SJCRH30 (cell line): Measurements from ENCODE around the gene SGSH. TPM values are rescaled to one million over a fixed set of nuclear protein-coding genes. Genes with fewer than 3 reads are reported as not detected.
"Not testable (repeated sequence)": the region's sequence is repeated elsewhere in the genome, so short reads cannot be mapped to it uniquely, and the experiment has no call there.

ENCODE experiments used
- DNase-seq, 2 experiments: peaks; one replicate each; pipeline ENCODE4 v3.0.0-alpha.2; 2015 to 2020
- H3K27ac ChIP-seq: fragments of 250-450 bp; sonication (Bioruptor Pico); 2 replicates; pipeline ENCODE4 v1.5.1; 2020; ENCODE audit warnings: mild to moderate bottlenecking, moderate library complexity
- H3K27me3 ChIP-seq: fragments of 250-450 bp; sonication (Bioruptor Pico); 2 replicates; pipeline ENCODE4 v1.5.1; 2020; ENCODE audit warnings: mild to moderate bottlenecking, moderate library complexity
- H3K36me3 ChIP-seq: fragments of 250-450 bp; sonication (Bioruptor Pico); 2 replicates; pipeline ENCODE4 v1.5.1; 2020; ENCODE audit warnings: mild to moderate bottlenecking, moderate library complexity
- H3K4me1 ChIP-seq: fragments of 250-450 bp; sonication (Bioruptor Pico); 2 replicates; pipeline ENCODE4 v1.5.1; 2020; ENCODE audit warnings: mild to moderate bottlenecking, moderate library complexity
- H3K4me3 ChIP-seq: fragments of 250-450 bp; sonication (Bioruptor Pico); 2 replicates; pipeline ENCODE4 v1.5.1; 2020; ENCODE audit warnings: mild to moderate bottlenecking, moderate library complexity
- H3K9me3 ChIP-seq: fragments of 250-450 bp; sonication (Bioruptor Pico); replicated peaks from 2 replicates; pipeline ENCODE4 v1.5.1; 2020; ENCODE audit warnings: mild to moderate bottlenecking, moderate library complexity
- total RNA-seq: library from RNA; depleted of rRNA; stranded (reverse); fragments of >200 nt; shearing (Covaris generic); gene quantifications from 2 replicates; pipeline ENCODE4 v1.2.3, GENCODE V29; 2014

Gene SGSH
- total RNA-seq, 1 experiment from 2014 or later, result 19.3 TPM

DNA sequence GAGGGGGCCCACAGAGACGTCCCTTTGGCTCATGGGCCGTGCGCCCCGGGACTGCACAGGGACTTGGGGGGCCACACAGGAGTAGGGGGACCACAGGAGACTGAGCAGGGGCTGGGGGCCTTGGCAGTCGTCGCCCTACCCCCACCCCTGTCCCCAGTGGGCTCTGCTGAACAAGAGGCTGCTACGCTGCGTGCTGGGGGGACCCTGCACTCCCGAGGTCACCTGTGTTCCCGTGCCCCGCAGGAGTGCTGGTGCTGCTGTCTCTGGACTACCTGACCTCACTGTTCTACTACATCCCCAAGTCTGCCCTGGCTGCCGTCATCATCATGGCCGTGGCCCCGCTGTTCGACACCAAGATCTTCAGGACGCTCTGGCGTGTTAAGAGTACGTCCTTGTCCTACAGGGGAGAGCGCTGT lies 26.1 kb upstream of the SGSH start:
- Histone ChIP-seq H3K9me3 (no peaks in the 10 kb centered on the region), H3K27me3 (no peaks in the 10 kb centered on the region), H3K36me3 (no peaks in the 10 kb centered on the region), H3K4me3 (no peak overlapping the region), H3K27ac (no peak overlapping the region), H3K4me1 (no peaks in the 10 kb centered on the region)
- DNase-seq, result no peak

DNA sequence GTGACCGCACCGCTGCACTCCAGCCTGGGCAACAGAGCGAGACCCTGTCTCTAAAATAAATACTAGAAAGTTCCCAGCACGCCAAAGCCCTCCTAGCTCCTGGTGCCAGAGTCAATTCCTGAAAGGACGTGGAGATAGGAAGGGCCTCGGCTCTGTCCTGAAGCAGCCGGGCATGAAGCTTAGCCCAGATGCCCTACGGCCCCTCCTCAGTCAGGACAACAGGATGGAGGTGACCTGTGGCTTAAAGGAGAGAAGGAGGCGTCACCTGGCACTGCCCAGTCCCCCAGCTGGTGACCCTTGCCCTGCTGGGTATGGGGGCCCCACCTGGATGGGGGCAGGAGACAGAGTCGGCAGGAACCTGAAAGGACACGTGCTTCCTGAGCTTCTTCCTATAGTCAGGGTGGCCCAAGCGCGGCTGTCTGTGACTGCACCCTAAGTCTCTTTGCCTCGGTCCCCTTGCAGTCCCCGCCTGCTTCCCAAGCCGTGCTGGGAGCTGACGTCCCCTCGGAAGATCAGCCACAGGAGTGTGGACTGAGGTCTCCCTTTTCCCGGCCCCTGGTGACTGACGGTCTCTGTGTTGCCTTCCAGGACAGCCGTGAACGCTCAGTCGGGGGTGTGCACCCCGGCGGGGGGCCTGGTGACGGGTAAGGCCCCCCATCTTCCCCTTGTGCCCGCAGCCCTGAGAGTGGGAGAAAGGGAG lies 25.6 kb upstream of the SGSH start:
- no peaks in the 10 kb centered on the region for H3K4me1 ChIP-seq
- H3K27ac ChIP-seq, result no peak overlapping the region
- no peaks in the 10 kb centered on the region for H3K36me3 ChIP-seq
- no peak for DNase-seq
- H3K9me3 ChIP-seq, result no peaks in the 10 kb centered on the region
- H3K4me3 ChIP-seq, result no peak overlapping the region
- H3K27me3 ChIP-seq, result no peaks in the 10 kb centered on the region

- no peak overlapping the region for H3K27ac ChIP-seq
- H3K4me3 ChIP-seq, result no peak overlapping the region
- H3K27me3 ChIP-seq, result no peaks in the 10 kb centered on the region
- H3K9me3 ChIP-seq, result no peaks in the 10 kb centered on the region
- no peak for DNase-seq
- no peaks in the 10 kb centered on the region for H3K4me1 ChIP-seq
- H3K36me3 ChIP-seq, result no peaks in the 10 kb centered on the region
Observed at GRCh38 chr17:80244871-80245509, 24.9 kb upstream of the SGSH start.

DNA sequence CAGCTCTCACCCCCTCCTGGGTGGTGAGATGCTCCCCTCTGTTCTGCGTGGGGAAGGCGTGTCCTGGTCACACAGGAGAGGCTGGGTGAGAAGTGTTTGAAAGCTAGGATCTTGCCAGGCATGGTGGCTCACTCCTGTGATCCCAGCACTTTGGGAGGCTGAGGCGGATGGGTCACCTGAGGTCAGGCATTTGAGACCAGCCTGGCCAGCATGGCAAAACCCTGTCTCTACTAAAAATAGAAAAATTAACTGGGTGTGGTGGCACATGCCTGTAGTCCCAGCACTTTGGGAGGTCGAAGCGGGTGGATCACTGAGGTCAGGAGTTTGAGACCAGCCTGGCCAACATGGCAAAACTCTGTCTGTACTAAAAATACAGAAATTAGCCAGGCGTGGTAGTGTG lies 24.3 kb upstream of the SGSH start:
- H3K27ac ChIP-seq, result not testable (repeated sequence)

GRCh38 chr17:80243526-80244433 lies 23.6 kb upstream of the SGSH start:
- DNase-seq, result no peak
- H3K4me3 ChIP-seq, result no peak overlapping the region
- H3K27me3 ChIP-seq, result no peaks in the 10 kb centered on the region
- no peak overlapping the region for H3K27ac ChIP-seq
- H3K9me3 ChIP-seq, result no peaks in the 10 kb centered on the region
- H3K4me1 ChIP-seq, result no peaks in the 10 kb centered on the region
- H3K36me3 ChIP-seq, result no peaks in the 10 kb centered on the region

More for the DNA sequence above, 24.3 kb upstream of the SGSH start:
- DNase-seq, H3K27me3 ChIP-seq, H3K4me3 ChIP-seq, H3K36me3 ChIP-seq, H3K9me3 ChIP-seq, H3K4me1 ChIP-seq: not testable (repeated sequence)

GRCh38 chr17:80242505-80242904 lies 22.4 kb upstream of the SGSH start:
- peaks cover 7% of the 10 kb centered on the region; the same call in 1 of the 2 replicates for H3K36me3 ChIP-seq

GRCh38 chr17:80237386-80237785 lies 17.3 kb upstream of the SGSH start:
- Histone ChIP-seq H3K27me3 (no peaks in the 10 kb centered on the region), H3K4me3 (no peak overlapping the region), H3K4me1 (no peaks in the 10 kb centered on the region), H3K27ac (no peak overlapping the region), H3K9me3 (peaks cover 12% of the 10 kb centered on the region), H3K36me3 (peaks cover 10% of the 10 kb centered on the region; the same call in 1 of the 2 replicates)
- DNase-seq, result no peak

More at GRCh38 chr17:80242505-80242904, 22.4 kb upstream of the SGSH start:
- H3K27me3 ChIP-seq, result no peaks in the 10 kb centered on the region
- no peak for DNase-seq
- no peak overlapping the region for H3K27ac ChIP-seq
- no peaks in the 10 kb centered on the region for H3K4me1 ChIP-seq
- H3K9me3 ChIP-seq, result no peaks in the 10 kb centered on the region
- H3K4me3 ChIP-seq, result no peak overlapping the region

GRCh38 chr17:80236911-80237310 lies 16.8 kb upstream of the SGSH start:
- DNase-seq, result no peak
- Histone ChIP-seq H3K27ac (no peak overlapping the region), H3K36me3 (peaks cover 10% of the 10 kb centered on the region; the same call in 1 of the 2 replicates), H3K27me3 (no peaks in the 10 kb centered on the region), H3K9me3 (peaks cover 12% of the 10 kb centered on the region), H3K4me1 (no peaks in the 10 kb centered on the region), H3K4me3 (no peak overlapping the region)

DNA sequence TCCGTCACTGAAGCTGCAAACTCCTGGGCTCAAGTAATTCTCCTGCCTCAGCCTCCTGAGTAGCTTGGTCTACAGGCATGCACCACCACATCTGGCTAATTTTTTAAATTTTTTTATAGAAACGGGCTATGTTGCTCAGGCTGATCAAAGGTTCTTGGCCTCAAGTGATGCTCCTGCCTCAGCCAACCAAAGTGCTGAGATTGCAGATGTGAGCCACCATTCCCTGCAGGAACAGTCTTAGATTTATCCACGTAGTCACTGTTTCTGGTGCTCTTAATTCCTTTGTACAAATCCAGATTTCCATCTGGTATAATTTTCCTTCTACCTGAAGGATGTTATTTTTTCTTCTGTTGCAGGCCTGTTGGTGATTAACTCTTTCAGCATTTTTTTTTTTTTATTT lies 13.1 kb upstream of the SGSH start:
- Histone ChIP-seq H3K4me3 (no peak overlapping the region), H3K4me1 (no peaks in the 10 kb centered on the region), H3K36me3 (peaks cover 12% of the 10 kb centered on the region; the same call in 1 of the 2 replicates), H3K9me3 (peaks cover 16% of the 10 kb centered on the region), H3K27me3 (no peaks in the 10 kb centered on the region), H3K27ac (no peak overlapping the region)
- DNase-seq, result no peak

- H3K36me3 ChIP-seq, result peaks cover 7% of the 10 kb centered on the region; the same call in 1 of the 2 replicates
- no peak overlapping the region for H3K4me3 ChIP-seq
- H3K9me3 ChIP-seq, result peaks cover 16% of the 10 kb centered on the region
- no peaks in the 10 kb centered on the region for H3K4me1 ChIP-seq
- H3K27ac ChIP-seq, result no peak overlapping the region
- no peaks in the 10 kb centered on the region for H3K27me3 ChIP-seq
- DNase-seq, result no peak
Observed at GRCh38 chr17:80232438-80232837, 12.3 kb upstream of the SGSH start.

DNA sequence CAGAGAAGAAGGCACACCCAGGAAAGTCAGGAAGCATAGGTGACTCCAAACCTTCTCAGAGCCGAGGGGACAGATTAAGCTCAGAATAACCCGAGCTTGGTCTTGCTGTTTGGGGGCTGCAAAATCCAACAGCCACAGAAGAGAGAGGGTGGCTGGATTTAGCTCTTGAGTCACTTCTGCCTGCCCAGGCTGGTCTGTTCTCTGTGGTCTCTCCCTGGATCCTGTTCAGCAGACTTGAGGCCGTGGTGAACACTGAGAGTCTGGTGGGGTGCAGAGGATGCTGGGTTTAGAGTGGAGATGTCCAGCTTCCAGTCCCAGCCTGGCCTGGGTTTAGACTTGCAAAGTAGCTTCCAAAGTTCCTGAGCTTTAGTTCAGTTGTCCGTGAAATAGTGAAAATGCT lies 8.9 kb upstream of the SGSH start:
- no peak overlapping the region for H3K4me3 ChIP-seq
- DNase-seq, result no peak
- no peaks in the 10 kb centered on the region for H3K4me1 ChIP-seq
- peaks cover 4% of the 10 kb centered on the region; the same call in 1 of the 2 replicates for H3K36me3 ChIP-seq
- no peaks in the 10 kb centered on the region for H3K27me3 ChIP-seq
- H3K27ac ChIP-seq, result no peak overlapping the region
- peaks cover 11% of the 10 kb centered on the region; the same call in 1 of the 2 replicates for H3K9me3 ChIP-seq

DNA sequence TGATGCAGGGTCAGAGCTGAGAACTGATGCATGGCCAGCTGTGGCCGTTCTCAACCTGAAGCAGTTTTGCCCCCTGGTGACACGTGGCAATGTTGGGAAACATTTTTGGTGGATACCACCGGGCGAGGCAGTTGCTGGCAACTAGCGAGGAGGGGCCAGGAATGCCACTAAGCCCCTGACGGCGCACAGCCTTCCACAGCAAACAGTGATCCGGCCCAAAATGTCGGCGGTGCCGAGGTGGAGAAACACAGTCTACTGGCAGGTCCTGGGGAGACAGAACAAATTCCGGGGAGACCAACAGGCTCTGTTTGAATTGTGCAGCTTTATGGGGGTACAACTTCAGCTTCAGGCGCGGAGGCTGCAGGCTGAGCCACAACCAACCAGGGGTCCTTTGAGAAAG lies 8.3 kb upstream of the SGSH start:
- H3K36me3 ChIP-seq, result peaks cover 4% of the 10 kb centered on the region; the same call in 1 of the 2 replicates
- no peak overlapping the region for H3K4me3 ChIP-seq
- DNase-seq, result no peak
- H3K9me3 ChIP-seq, result peaks cover 9% of the 10 kb centered on the region; the same call in 1 of the 2 replicates
- no peaks in the 10 kb centered on the region for H3K4me1 ChIP-seq
- H3K27ac ChIP-seq, result no peak overlapping the region
- no peaks in the 10 kb centered on the region for H3K27me3 ChIP-seq

- Histone ChIP-seq H3K4me1 (no peaks in the 10 kb centered on the region), H3K9me3 (peaks cover 6% of the 10 kb centered on the region; the same call in 1 of the 2 replicates), H3K4me3 (no peak overlapping the region), H3K36me3 (peaks cover 4% of the 10 kb centered on the region; the same call in 1 of the 2 replicates), H3K27ac (no peak overlapping the region), H3K27me3 (no peaks in the 10 kb centered on the region)
- no peak for DNase-seq
Observed at GRCh38 chr17:80227666-80228065, 7.5 kb upstream of the SGSH start.

DNA sequence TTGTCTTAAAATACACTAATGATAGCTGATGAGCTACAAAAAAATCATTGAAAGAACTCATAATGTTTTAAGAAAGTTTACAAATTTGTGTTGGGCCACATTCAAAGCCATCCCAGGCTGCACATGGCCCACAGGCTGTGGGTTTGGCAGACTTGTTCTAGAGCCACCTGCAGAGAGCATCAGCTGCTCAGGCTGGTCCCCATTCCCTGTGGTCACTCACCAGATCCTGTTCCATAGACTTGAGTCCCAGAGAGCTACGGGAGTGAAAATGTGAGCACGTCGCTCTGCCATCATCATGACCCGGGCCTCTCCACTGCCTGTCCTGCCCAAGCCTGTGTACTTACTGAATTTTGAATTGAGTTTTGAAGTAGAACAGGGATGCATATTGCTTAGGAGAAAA lies 7.0 kb upstream of the SGSH start:
- DNase-seq, result no peak
- H3K36me3 ChIP-seq, result peaks cover 4% of the 10 kb centered on the region; the same call in 1 of the 2 replicates
- no peak overlapping the region for H3K4me3 ChIP-seq
- H3K9me3 ChIP-seq, result 0 out of 2 replicates have a peak, but pooled peaks cover 4% of the 10 kb centered on the region
- no peaks in the 10 kb centered on the region for H3K27me3 ChIP-seq
- H3K27ac ChIP-seq, result no peak overlapping the region
- H3K4me1 ChIP-seq, result no peaks in the 10 kb centered on the region

DNA sequence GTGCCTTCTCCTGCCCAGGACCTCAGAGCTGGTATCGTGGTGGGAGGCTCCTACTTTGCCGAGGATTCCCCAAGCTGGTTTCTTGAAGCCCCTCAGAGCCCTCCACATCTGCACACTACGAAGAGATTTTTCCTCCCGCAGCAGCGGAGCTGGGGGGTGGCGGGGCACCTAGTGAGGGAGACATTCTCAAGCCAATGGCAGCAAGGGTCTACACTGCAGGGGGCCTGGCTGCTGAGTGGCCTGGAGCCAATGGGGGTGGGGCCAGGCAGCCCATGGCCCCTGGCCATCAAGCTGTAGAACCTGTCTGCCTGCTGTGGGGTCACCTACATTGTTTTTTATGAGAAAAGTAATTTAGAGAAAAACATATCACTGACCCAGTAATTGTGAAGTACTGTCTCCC lies 5.1 kb upstream of the SGSH start:
- Histone ChIP-seq H3K4me3 (no peak overlapping the region), H3K36me3 (no peaks in the 10 kb centered on the region), H3K27me3 (no peaks in the 10 kb centered on the region), H3K4me1 (no peaks in the 10 kb centered on the region), H3K27ac (no peak overlapping the region), H3K9me3 (no peaks in the 10 kb centered on the region)
- DNase-seq, result no peak
